HEK293 (cell line): ENCODE results near the gene KLHDC7B.

ENCODE experiments used
- TSHZ1 ChIP-seq: fragments of 450-650 bp; formaldehyde crosslinking; IDR thresholded peaks from 2 replicates; pipeline ENCODE4 v1.5.1; 2016; ENCODE audit warnings: missing biosample characterization, missing genetic modification characterization, borderline replicate concordance
- ZNF10 ChIP-seq: fragments of 450-650 bp; formaldehyde crosslinking; IDR thresholded peaks from 2 replicates; pipeline ENCODE4 v1.5.1; 2017; ENCODE audit warnings: missing biosample characterization, missing genetic modification characterization
- ZNF274 ChIP-seq, 2 experiments: fragments of 200-500 bp in 1 of 2; fragments of 450-650 bp in 1 of 2; sonication (Bioruptor generic) in 1 of 2; formaldehyde crosslinking in 1 of 2; IDR thresholded peaks; 2 replicates each; pipeline versions ENCODE4 v1.5.1 to v1.6.1; 2014 to 2016; ENCODE audit warnings: borderline replicate concordance in 1 of 2, inconsistent platforms in 1 of 2, low read length in 1 of 2, missing biosample characterization in 1 of 2, missing genetic modification characterization in 1 of 2
- ZNF529 ChIP-seq: fragments of 450-650 bp; formaldehyde crosslinking; IDR thresholded peaks from 2 replicates; pipeline ENCODE4 v1.5.1; 2017; ENCODE audit warnings: missing genetic modification characterization, missing biosample characterization; ENCODE audit not compliant: insufficient replicate concordance
- ZNF555 ChIP-seq: fragments of 450-650 bp; formaldehyde crosslinking; conservative IDR thresholded peaks from 2 replicates; pipeline ENCODE4 v1.5.1; 2017; ENCODE audit warnings: missing biosample characterization, mild to moderate bottlenecking, missing genetic modification characterization, inconsistent platforms
- TF ChIP-seq, protein P1 (sequence below): fragments of 450-650 bp; formaldehyde crosslinking; IDR thresholded peaks from 2 replicates; pipeline ENCODE4 v1.5.1; 2016; ENCODE audit warnings: missing biosample characterization, missing genetic modification characterization
- TF ChIP-seq, protein P2 (sequence below): fragments of 450-650 bp; formaldehyde crosslinking; IDR thresholded peaks from 2 replicates; pipeline ENCODE4 v1.5.1; 2016; ENCODE audit warnings: missing biosample characterization, missing genetic modification characterization, borderline replicate concordance
- TF ChIP-seq, protein P3 (sequence below): fragments of 450-650 bp; IDR thresholded peaks from 2 replicates; pipeline ENCODE4 v1.5.1; 2018; ENCODE audit warnings: missing biosample characterization, missing genetic modification characterization

DNA sequence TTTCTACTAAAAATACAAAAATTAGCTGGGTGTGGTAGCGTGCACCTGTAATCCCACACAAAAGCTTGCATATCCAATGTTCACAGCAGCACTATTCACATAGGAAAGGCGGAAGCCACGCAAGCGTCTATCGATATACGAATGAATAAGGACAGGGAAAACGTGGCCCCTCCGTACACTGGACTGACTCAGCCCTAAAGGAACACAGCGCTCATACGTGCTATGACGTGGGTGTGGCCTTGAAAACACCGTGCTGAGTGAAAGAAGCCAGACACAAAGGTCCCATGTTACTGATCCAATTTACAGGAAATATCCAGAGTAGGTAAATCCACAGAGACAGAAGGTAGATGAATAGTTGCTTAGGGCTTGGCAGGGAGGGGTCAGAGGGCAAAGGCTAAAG, 45.2 kb upstream of the KLHDC7B start:
- TF ChIP-seq, protein P1, sequence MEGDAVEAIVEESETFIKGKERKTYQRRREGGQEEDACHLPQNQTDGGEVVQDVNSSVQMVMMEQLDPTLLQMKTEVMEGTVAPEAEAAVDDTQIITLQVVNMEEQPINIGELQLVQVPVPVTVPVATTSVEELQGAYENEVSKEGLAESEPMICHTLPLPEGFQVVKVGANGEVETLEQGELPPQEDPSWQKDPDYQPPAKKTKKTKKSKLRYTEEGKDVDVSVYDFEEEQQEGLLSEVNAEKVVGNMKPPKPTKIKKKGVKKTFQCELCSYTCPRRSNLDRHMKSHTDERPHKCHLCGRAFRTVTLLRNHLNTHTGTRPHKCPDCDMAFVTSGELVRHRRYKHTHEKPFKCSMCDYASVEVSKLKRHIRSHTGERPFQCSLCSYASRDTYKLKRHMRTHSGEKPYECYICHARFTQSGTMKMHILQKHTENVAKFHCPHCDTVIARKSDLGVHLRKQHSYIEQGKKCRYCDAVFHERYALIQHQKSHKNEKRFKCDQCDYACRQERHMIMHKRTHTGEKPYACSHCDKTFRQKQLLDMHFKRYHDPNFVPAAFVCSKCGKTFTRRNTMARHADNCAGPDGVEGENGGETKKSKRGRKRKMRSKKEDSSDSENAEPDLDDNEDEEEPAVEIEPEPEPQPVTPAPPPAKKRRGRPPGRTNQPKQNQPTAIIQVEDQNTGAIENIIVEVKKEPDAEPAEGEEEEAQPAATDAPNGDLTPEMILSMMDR (tag by site-specific recombination) = no peak
- TF ChIP-seq ZNF10 (tag by site-specific recombination) = no peak
- TF ChIP-seq, protein P2, sequence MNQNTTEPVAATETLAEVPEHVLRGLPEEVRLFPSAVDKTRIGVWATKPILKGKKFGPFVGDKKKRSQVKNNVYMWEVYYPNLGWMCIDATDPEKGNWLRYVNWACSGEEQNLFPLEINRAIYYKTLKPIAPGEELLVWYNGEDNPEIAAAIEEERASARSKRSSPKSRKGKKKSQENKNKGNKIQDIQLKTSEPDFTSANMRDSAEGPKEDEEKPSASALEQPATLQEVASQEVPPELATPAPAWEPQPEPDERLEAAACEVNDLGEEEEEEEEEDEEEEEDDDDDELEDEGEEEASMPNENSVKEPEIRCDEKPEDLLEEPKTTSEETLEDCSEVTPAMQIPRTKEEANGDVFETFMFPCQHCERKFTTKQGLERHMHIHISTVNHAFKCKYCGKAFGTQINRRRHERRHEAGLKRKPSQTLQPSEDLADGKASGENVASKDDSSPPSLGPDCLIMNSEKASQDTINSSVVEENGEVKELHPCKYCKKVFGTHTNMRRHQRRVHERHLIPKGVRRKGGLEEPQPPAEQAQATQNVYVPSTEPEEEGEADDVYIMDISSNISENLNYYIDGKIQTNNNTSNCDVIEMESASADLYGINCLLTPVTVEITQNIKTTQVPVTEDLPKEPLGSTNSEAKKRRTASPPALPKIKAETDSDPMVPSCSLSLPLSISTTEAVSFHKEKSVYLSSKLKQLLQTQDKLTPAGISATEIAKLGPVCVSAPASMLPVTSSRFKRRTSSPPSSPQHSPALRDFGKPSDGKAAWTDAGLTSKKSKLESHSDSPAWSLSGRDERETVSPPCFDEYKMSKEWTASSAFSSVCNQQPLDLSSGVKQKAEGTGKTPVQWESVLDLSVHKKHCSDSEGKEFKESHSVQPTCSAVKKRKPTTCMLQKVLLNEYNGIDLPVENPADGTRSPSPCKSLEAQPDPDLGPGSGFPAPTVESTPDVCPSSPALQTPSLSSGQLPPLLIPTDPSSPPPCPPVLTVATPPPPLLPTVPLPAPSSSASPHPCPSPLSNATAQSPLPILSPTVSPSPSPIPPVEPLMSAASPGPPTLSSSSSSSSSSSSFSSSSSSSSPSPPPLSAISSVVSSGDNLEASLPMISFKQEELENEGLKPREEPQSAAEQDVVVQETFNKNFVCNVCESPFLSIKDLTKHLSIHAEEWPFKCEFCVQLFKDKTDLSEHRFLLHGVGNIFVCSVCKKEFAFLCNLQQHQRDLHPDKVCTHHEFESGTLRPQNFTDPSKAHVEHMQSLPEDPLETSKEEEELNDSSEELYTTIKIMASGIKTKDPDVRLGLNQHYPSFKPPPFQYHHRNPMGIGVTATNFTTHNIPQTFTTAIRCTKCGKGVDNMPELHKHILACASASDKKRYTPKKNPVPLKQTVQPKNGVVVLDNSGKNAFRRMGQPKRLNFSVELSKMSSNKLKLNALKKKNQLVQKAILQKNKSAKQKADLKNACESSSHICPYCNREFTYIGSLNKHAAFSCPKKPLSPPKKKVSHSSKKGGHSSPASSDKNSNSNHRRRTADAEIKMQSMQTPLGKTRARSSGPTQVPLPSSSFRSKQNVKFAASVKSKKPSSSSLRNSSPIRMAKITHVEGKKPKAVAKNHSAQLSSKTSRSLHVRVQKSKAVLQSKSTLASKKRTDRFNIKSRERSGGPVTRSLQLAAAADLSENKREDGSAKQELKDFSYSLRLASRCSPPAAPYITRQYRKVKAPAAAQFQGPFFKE (tag by site-specific recombination) = no peak
- no peak for TF ChIP-seq ZNF274 (IDR thresholded peaks at IDR 0.05; ENCODE audit: low read length)
- TF ChIP-seq ZNF274 (tag by site-specific recombination; IDR thresholded peaks at IDR 0.05; ENCODE audit: borderline replicate concordance) = no peak
- no peak for TF ChIP-seq TSHZ1 (tag by site-specific recombination)
- no peak for TF ChIP-seq ZNF555 (tag by site-specific recombination)
- TF ChIP-seq, protein P3, sequence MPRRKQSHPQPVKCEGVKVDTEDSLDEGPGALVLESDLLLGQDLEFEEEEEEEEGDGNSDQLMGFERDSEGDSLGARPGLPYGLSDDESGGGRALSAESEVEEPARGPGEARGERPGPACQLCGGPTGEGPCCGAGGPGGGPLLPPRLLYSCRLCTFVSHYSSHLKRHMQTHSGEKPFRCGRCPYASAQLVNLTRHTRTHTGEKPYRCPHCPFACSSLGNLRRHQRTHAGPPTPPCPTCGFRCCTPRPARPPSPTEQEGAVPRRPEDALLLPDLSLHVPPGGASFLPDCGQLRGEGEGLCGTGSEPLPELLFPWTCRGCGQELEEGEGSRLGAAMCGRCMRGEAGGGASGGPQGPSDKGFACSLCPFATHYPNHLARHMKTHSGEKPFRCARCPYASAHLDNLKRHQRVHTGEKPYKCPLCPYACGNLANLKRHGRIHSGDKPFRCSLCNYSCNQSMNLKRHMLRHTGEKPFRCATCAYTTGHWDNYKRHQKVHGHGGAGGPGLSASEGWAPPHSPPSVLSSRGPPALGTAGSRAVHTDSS (tag by site-specific recombination) = no peak
- TF ChIP-seq ZNF529 (tag by site-specific recombination) = no peak
